Erythroblast (primary cell): ENCODE results near the gene ANAPC1.
"Not testable (repeated sequence)": the region's sequence is repeated elsewhere in the genome, so short reads cannot be mapped to it uniquely, and the experiment has no call there.

Experiments used
- DNase-seq, 2 experiments: peaks; one replicate each; lab custom pipeline; 2025; lab: John Stamatoyannopoulos, UW
- GATA1 ChIP-seq: IDR thresholded peaks from 2 replicates; pipeline ENCODE4 v1.6.1; 2011; ENCODE audit warnings: low read depth, mild to moderate bottlenecking, control low read depth, low read length, moderate library complexity
- POLR2A ChIP-seq: IDR thresholded peaks from 2 replicates; pipeline ENCODE4 v1.6.1; 2011; ENCODE audit warnings: mild to moderate bottlenecking, low read length

ANAPC1 gene

GRCh38 chr2:111896576-111896975 lies 12.6 kb upstream of the ANAPC1 start:
- DNase-seq: peak in 1 of 2 experiments; percentile 14
- TF ChIP-seq GATA1 (no peak), POLR2A (no peak)

GRCh38 chr2:111896024-111896423 lies 12.0 kb upstream of the ANAPC1 start:
- TF ChIP-seq GATA1 (no peak), POLR2A (no peak)
- peak; percentile 40 to 52 for DNase-seq

- no peak for TF ChIP-seq POLR2A
- no peak for TF ChIP-seq GATA1
These were observed 585 bp upstream of the ANAPC1 start for GRCh38 chr2:111884592-111884964.

GRCh38 chr2:111872806-111873205 lies 11.2 kb downstream of the ANAPC1 start:
- not testable (repeated sequence) for DNase-seq

More at GRCh38 chr2:111884592-111884964, 585 bp upstream of the ANAPC1 start:
- no peak for DNase-seq

- DNase-seq: not testable (repeated sequence)
These were observed 18.9 kb downstream of the ANAPC1 start for GRCh38 chr2:111865124-111865523.

- not testable (repeated sequence) for DNase-seq
These were observed 24.0 kb downstream of the ANAPC1 start for GRCh38 chr2:111860005-111860404.

- not testable (repeated sequence) for DNase-seq
These were observed 31.4 kb downstream of the ANAPC1 start for GRCh38 chr2:111852544-111852943.

GRCh38 chr2:111850646-111851045 lies 33.3 kb downstream of the ANAPC1 start:
- DNase-seq: peak; percentile 34 to 58

GRCh38 chr2:111839625-111840282 lies 44.2 kb downstream of the ANAPC1 start:
- not testable (repeated sequence) for DNase-seq

GRCh38 chr2:111838992-111839391 lies 45.0 kb downstream of the ANAPC1 start:
- DNase-seq: not testable (repeated sequence)

- DNase-seq: not testable (repeated sequence)
These were observed 49.8 kb downstream of the ANAPC1 start for GRCh38 chr2:111834221-111834620.

- DNase-seq: not testable (repeated sequence)
These were observed 53.5 kb downstream of the ANAPC1 start for GRCh38 chr2:111830479-111830878.

- DNase-seq: not testable (repeated sequence)
These were observed 55.7 kb downstream of the ANAPC1 start for GRCh38 chr2:111828217-111828766.

- DNase-seq: not testable (repeated sequence)
These were observed 70.9 kb downstream of the ANAPC1 start for GRCh38 chr2:111812970-111813622.

GRCh38 chr2:111790633-111791032 lies 93.4 kb downstream of the ANAPC1 start:
- DNase-seq: not testable (repeated sequence)

GRCh38 chr2:111784081-111784480 lies 99.9 kb downstream of the ANAPC1 start:
- not testable (repeated sequence) for DNase-seq

GRCh38 chr2:111782195-111782594 lies 101.8 kb downstream of the ANAPC1 start:
- not testable (repeated sequence) for DNase-seq

GRCh38 chr2:111781443-111782094 lies 102.4 kb downstream of the ANAPC1 start:
- not testable (repeated sequence) for DNase-seq

- DNase-seq: not testable (repeated sequence)
These were observed 106.8 kb downstream of the ANAPC1 start for GRCh38 chr2:111777155-111777554.

GRCh38 chr2:111776296-111776695 lies 107.7 kb downstream of the ANAPC1 start:
- DNase-seq: not testable (repeated sequence)

GRCh38 chr2:111772180-111772579 lies 111.8 kb downstream of the ANAPC1 start:
- not testable (repeated sequence) for DNase-seq
